HuH-7 (cell line): Measurements from ENCODE around the gene TMC3.
"Not testable (repeated sequence)": the region's sequence is repeated elsewhere in the genome, so short reads cannot be mapped to it uniquely, and the experiment has no call there.

ENCODE experiments used
- DNase-seq: peaks from one replicate; pipeline ENCODE4 v3.0.0; 2011; ENCODE audit warnings: low spot score

The TMC3 gene

DNA sequence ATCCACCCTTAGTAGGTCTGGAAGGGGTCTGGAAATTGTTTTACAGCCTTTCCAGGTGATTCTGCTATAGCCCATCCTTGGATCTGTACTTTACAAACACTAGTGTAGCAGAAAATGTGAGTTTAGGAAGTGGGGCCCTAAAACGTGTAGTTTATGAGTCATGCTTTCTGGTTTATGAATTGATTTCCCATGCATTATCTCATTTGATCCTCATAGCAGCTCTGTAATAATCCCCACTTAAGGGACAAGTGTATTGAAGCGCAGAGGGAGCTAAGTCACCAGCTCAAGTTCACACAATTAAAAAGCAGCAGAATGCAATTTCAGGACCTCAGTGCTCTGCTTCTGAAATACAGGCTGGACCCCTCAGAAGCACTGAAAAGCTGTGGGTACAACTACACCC is 27.4 kb downstream of the TMC3 start:
- DNase-seq = no peak

DNA sequence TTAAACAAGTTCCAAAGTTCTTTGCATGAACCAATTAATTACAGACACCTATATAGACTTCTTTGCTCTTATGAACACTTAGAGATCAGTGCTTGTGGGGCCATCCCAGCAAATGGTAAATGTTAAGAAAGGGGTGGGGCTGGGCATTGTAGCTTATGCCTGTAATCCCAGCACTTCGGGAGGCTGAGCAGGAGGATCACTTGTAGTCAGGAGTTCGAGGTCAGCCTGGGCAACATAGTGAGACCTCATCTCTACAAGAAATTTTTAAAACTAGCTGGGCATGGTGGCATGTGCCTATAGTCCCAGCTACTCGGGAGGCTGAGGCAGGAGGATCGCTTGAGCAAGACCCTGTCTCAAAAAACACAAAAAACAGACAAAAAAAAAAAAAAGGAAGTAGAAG is 30.6 kb downstream of the TMC3 start:
- no peak for DNase-seq

DNA sequence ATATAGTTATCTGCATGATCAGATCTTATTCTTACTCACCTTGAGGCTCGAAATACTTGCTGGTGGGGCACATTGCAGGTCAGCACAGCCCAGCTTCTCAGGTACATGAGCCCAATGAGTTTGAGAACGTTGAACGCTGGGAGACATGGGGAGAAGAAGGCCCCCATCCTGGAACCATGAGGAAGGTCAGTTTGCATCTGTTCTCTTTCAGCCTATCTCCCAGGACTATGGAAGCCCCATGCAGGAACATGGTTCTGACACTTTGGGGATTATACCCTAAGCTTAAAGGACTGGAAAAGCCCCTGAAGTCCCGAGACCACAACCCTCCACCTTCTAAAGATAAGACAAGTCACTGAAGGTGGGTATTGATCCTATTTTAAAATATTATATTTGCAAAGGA is 32.7 kb downstream of the TMC3 start:
- no peak for DNase-seq

DNA sequence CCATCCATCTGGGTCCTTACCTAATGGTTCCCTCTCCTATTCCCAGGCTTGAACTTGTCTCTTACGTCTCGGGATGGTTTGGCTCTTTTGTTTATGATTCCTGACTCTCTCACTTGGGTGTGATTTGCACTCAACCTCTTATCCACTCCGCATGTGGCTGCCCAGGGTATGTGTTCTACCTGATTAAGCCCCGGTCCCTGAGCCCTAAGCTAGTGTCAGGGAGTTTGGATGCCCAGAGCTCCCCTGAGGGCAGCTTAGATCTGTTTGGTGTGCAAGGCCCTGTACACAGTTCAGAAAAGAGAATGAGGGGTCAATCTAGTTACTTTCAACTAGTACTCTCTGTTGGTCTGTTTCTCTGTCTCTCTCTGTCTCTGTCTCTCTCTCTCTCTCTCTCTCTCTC is 34.2 kb downstream of the TMC3 start:
- DNase-seq = no peak

DNA sequence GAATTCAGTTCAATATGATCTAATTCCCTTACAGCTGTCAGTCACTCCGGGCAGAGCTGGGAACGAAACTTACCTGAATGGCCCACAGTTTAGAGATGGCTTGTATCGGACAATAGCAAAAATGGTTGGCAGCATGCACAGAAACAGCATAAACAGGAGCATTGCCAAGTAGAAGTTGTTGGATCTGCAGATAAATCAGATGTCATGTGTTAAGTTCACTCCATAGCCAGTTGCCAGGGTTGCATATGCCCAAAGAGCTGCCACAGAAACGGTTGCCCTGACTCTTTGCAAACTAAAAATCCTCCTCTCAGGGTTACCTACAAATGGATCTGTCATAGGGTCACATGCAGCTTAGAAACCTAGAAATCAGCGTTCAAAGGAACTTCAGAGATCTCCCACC is 34.7 kb downstream of the TMC3 start:
- no peak for DNase-seq

DNA sequence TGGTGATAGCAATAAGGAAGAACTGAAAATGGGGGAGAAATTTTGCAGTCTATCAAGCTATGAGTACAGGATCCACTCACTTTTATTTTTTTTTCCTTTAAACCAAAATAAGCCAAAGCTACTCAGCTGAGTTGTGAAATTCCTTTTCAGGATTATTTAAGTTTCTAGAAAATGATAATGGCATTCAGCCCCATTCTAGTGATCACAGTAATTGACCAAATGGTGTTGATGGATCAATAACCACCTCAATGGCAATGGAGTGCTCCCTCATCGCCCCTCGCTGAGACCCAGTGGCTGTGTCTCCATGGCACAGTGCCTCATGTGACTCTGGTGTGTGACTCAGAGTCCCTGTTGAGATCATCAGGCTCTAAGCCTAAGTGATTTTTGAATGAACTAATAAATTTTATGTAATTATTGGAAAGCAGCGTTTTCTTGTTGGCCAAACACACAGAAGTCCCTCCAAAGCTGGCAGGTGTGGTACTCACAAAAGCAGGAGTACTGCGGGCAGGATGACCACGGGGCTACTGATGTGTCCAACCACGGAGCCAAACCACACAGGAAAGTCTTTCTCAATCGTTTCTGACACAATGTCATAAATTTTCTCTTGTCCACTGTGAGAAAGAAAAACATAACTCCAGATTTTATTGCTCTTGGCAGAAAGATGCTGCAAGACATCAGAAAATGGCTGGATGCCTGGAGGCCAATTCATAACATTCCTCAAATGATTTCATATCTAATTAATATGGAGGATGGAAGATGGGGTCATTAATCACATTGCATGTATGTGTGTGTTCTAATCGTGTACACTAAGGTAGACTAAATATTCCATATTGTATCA is 35.6 kb downstream of the TMC3 start:
- DNase-seq = no peak

DNA sequence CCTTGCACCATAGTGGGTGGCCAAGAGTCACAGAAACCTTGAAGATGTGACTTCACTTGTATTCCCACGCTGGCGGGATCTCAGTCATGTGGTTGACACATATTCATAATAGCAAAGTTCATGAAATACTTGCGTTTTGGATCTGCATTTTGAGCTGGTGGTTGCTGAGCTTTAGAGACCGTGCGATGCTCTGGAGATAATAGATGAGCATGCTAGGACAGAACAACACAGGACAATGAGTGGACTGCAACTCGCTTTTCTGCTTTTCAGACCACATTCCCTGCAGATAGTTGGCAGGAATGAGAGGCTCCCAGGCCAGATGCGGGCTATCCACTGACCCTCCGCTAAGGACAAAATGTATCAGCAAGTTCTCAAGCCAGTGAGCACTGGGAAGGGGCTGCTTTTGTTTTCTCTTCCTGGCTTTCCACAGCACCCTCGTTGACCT is 36.3 kb downstream of the TMC3 start:
- no peak for DNase-seq

DNA sequence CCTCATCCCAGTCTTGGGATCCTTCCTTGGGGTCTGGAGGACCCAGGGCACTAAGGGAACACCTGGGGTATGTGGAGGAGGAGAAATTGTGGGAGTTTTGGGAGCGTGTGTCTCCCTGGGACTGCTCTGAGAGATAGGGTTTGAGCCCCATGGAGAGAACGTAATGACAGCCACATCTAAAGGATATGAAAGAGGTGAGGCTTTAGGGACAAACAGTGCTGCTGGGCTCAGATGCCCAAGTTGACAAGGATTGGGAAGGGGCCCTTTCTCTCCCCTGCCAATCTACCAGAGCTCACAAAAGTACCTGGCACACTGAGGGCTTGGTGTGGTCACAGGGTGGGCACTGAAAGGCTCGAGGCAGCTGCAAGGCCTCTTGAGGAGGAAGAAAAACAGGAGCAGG is 36.8 kb downstream of the TMC3 start:
- DNase-seq = no peak

DNA sequence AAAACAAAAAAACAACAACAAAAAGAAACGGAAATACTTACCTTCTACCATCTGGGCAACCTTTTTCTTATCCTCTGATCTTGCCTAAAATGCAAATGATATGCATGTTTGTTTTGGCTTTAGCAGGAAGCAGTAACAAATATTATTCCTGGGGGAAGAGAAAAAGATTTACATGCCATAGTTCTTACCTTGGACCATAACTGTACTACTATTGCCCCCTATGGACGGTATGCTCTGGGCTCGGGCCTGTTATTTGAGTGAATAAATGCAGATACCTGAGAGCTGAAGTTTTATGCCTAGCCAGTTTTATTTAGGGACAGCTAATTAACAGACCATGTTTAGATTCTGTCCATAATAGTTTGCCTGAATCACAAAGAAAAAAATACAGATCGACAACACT is 37.4 kb downstream of the TMC3 start:
- no peak for DNase-seq

DNA sequence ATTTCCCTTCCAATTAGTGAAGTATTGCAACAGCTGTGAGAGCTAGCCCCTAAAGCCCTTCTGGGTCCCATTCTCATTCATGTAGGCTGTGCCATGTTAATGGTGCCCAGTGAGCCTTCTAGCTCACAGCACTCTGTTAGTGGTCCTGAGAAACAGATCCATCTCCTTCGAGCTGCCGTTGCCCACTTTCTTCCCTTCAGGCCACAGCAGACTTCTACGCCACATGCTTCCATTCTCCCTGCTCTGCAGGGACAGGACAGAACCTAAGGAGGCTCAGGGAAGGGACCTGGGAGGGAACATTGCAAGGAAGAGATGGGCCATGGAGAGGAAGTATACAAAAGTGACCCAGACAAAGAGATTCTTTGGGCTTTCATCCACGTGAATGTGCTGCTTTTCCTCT is 38.4 kb downstream of the TMC3 start:
- DNase-seq = no peak

DNA sequence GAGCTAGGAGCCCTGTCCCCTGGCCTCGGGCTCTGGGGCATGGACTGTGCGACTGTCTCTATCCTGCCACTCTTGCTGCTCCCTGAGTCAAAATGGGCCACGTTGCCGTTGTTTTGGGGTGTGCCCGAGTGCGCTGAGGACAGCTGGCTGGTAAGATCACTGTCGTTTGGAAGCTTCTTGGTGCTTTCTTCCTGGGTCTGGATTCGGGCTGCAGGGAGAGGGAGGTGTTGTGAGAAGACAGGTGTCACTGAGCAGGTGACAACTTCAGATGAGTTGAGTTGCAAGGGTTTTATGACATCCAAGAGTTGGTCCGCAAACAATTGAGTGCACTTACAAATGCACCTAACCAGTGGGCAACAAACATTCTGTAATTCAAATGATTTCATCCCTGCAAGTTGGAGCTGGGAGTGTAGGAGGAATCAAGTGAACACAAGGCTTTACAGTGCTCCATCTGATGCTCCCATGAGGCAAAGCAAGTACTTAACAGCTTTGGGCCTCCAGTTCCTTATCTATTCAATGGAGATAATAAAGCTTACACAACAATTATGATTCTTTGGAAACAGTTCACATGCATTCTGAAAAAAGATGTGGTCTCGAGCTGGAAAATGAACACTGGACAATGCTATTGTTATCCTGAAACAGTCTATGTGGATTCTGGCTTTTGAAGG is 39.1 kb downstream of the TMC3 start:
- DNase-seq = no peak

DNA sequence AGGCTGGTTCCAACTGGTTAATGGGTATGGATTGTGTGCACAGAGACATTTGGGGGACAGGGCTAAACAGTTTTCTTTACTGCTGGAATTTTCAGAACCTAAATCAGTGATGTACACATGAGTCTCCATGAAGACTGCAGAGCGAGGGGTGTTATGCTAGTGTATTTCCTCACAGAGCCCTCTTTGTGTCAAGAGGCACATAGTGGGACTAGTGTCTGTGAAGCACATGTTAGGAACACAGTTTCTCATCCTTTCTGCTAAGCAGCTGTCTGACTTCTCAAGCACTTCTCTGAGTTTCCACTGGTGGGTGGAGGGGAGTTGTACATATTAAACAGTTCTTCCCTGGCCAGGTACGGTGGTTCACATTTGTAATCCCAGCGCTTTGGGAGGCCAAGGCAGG is 40.6 kb downstream of the TMC3 start:
- no peak for DNase-seq

DNA sequence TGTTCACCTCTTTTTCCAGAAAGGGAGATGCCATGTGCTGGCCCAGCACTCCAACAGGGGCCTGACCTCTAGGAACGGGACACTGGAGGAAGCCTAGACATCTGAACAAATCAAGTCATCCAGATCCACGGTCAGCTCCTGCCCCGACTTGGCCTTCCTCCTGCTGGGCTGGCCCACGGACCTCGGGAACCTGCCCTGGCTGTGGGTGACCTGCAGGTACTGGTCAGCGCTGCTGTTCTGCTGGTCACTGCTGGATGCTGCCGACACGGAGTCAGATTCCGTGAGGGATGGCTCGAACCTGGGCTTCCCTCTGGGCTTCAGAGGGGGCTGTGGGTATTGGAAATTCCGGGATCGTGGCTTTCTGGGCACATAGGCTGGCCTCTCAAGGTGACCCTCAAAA is 41.7 kb downstream of the TMC3 start:
- no peak for DNase-seq

DNA sequence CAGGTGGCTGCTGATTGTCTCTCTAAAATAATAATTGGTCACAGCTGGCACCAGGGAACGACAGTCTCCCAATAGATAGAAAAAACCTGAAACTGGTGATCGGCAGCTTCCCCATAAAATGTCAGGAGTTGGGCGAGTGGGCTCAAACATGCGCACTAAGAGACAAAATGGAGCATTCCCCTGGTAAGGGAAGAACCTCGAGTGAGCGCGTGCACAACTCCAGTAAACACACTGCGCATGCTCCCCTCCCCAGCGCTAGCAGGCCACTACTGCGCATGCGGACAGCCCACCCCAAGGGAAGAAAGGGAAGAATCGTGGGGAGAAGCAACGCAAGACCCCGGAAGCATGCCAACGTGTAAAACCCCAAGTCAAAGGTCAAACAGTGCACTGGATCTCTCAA is 42.4 kb downstream of the TMC3 start:
- DNase-seq = no peak

DNA sequence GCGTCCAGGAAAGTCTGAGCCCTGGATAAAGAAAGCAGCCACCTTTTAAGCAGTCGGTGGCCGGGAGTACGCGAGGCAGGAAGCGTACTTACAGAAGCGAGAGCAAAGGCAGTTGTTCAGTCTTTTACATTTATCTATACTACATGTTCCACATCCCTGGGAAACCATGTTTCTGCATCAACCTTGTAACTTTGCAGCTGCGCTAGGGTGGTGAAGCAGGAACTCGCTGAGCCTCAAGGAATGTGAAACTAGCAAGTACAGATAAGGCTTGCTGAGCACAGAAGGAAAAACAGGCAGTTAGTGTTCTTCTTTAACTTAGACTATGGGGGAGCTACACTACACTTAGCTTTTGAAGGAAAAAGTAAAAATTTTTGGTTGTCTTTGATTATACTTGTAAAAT is 42.9 kb downstream of the TMC3 start:
- not testable (repeated sequence) for DNase-seq

DNA sequence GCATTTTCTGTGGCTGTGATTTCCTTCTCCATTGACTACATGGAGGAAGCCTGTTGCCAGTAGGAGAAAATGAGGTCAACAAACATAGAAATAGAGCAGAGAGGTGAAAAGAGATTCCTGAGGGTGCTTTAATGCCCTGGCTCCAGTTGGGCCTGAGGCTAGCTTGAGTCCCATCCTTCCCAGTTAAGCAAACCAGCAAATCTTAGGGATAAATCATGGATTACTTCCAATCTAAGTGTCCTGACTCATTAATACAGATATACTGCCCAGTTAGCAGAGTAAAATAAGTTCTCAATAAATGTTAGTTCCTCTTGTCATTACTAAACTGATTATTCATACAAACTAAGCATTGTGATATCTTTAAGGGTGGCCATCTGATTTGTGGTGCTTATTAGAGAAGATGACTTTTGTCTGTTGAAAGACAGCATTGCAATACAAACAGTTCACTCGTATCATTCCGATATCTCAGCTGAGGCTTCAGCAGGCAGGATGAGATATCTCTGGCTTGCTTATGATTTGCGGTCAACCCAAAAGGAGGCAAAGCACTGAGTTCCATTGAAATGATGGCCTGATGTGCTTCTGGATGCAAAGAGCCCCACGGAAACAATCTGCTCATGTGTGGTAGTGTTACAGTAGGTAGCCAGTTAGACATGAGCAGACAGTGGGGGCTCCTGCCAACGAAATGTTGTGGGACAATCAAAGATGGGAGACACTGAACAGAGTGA is 43.5 kb downstream of the TMC3 start:
- no peak for DNase-seq

DNA sequence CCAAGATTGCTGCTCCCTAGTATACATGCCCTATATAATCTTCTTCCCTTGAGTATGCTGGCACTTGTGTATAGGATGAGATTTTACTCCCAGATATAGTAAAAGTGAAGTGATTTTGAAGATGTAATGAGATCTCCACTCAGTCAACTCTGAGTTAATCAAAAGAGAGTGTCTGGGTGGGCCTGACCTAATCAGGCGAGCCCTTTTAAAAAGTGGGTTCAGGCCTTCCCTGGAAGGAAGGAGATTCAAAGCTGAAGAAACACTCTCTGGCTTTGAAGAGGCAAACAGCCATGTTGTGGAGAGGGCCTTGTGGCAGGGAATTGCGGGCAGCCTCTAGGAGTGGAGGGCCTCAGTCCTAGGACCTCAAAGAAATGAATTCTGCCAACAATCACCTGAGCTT is 44.6 kb downstream of the TMC3 start:
- DNase-seq = no peak

DNA sequence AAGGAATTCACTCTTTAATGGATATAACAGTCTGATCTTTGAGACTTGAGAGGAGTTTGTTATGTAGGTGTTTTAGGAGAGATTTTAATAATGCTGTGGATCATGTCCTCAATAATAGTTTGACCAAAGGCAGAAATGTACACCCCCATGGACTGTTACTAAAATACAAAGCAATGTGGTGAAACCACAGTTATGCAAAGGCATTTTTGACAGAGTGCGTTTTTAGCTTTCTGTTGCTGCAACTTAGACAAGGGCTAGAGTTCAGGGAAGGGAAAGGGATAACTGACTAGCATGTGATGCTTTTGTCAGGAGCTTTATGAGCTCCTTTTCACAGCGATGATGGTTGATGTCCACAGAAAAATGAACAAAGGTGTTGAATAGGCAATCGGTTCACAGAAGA is 46.5 kb downstream of the TMC3 start:
- DNase-seq = no peak

DNA sequence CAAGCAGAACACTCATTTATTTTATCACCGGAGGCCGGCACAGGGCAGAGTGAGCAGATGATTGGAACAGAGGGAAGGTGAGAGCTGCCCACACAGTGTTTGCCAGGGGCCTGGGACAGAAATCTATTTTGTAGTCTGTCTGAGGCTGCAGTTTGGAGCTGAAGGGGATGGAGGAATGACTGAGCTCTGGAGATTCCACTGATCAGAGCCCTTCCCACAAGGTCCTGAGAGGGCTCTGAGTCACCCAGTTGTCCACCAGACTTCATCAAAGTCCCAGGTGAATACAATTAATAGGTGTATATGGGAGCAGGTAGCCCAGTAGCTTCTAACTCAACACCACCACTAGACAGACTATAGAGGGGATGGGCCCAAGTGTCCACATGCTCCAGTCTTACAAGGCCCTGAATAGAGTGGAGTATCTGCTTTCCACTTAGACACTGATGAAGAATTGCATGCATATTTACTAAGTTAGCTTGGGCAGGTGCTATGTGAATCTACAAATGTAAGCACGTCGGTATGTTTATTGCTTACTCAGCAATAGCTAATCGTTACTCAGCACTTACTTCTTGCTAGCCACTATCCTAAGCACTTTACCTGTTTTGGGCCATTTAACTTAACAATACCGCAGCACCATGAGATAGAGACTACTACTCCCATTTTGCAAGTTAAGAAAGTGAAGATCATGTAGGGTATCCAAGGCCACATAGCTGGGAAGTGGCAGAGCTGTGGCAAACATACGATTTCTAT is 47.4 kb downstream of the TMC3 start:
- no peak for DNase-seq

DNA sequence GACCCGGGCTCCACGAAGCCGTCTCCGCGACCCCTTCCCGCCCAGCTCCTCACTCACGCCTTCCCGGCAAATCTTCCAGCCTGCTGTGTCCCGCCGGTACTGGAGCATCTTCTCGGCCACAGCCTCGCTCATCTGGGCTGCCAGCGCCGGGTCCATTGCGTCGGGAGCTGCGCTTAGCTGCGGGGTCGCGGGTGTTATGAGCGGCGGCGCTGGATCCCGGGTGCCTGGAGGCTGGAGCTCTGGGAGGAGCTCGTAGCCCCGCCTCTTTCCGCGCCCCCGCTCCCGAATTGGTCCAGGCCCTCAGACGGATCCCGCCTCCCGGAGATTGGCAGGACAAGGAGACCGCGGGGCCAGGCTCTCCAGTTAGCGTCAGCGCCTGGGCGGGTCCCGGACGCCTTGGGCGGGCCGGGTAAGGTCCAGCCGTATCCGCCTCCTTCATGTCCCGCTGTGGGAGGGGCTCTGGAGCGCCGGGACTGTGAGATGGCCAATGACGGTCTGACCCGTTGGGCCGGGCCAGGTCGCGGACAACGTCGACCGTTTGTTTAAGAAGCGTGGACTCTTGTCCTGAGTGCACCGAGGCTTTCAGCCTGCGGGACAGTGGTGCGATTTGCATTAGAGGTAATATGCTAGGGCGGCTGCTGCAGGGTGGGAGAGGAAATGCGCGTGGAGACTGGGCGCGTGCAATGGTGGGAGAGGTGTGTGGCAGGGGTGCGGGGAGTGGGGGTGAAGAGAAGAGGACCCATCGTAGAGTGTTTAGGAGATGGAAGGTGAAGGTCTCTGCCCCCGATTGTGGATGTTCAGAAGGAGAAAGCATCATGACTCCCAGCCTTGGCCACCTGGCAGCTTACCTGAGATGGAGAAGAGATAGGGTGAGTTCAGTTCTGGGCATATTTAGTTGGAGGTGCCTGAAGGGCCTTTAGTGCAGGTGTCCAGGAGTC is 49.8 kb downstream of the TMC3 start, which contains the start of gene STARD5:
Gene STARD5 (minus strand): TSS at position 198 of the 938 bp plus-strand sequence. CDS start 42 bp downstream, at position 156.
- DNase-seq = peak; percentile 91

DNA sequence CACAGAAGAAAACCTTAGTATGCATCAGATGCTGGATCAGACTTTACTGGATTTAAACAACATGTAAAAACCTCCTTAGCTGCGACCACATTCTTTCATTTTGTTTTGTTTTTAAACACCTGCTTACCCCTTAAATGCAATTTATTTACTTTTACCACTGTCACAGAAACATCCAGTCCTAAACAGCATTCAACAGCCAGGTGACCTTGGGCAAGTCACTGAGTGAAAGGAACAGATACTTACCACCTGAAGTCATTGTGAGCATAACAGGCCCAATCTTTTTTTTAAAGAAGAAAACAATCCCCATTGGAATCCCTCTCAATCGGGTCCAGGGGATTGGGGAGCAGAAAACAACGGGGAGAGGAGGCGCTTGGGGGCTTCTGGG is 50.5 kb downstream of the TMC3 start:
- DNase-seq = no peak
